AG10803 (cell line): ENCODE measurements around the gene ITPR2.

Source experiments
- DNase-seq: peaks from one replicate; pipeline ENCODE4 v3.0.0; 2010; ENCODE audit warnings: low read depth
- H3K4me3 ChIP-seq: 2 replicates; pipeline ENCODE4 v1.5.1; 2011; ENCODE audit warnings: mild to moderate bottlenecking, low read length, control low read depth
- CTCF ChIP-seq: conservative IDR thresholded peaks from 2 replicates; pipeline ENCODE4 v1.5.1; 2011; ENCODE audit warnings: mild to moderate bottlenecking, low read length, control low read depth, inconsistent platforms

ITPR2 gene

DNA sequence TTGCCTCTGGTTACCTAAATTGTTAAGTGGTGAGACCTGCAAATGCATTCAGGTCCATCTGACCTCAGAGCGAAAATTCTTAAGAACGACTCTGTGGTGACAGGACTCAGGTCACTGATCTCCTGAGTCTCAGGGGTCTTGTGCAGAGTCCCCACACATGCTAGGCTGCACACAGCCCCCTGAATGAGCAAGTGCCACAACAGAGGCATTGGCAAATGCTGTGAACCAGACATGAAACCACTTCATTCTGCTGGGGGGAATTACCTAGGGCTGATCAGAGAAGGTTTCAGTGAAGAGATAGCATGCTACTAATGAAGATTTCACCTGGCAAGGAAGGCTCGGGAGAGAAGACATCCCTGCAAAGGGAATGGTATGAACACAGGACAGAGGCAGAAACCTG lies 281.6 kb downstream of the ITPR2 start:
- no peak for DNase-seq
- no peak for TF ChIP-seq CTCF
- H3K4me3 ChIP-seq = no peak overlapping the region

DNA sequence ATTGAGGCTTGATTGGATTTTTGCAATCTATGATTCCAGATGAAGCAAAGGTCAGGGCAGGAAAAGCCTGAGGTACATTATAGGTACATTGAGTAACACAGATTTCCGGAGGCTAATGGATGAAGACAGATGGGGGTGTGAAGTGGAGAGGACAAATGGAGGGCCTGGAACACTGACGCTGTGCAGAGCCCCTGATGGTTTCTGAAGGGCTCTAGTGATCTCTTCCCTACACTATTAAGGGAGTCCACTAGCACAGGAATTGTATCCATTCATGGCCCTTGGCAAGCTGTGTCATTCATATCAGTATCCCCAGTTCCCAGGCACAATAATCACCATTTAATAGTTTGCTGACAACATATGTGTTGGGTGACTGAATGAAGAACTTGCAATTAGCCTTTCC lies 284.8 kb downstream of the ITPR2 start:
- TF ChIP-seq CTCF = no peak
- no peak for DNase-seq
- no peak overlapping the region for H3K4me3 ChIP-seq

DNA sequence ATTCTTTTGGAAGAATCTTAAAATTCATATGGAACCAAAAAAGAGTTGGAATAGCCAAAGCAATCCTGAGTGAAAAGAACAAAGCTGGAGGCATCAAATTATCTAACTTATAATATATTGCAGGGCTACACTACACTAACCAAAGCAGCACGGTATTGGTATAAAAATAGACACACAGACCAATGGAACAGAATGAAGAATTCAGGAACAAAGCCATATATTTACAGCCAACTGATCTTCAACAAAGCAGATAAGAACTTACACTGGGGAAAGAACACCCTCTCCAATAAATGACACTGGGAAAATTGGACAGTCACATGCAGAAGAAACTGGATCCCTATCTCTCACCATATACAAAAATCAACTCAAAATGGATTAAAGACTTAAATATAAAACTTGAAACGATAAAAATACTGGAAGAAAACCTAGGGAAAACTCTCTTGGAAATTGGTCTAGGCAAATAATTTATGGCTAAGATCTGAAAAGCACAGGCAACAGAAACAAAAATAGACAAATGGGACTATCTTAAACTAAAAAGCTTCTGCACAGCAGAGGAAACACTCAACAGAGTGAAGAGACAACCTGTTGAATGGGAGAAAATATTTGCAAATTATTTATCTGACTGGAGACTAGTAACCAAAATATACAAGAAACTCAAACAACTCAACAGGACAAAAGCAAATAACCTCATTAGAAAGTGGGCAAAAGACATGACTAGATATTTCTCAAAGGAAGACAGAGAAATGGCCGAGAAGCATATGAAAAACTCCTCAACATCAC lies 286.3 kb downstream of the ITPR2 start:
- no peak for TF ChIP-seq CTCF
- no peak for DNase-seq
- H3K4me3 ChIP-seq = no peak overlapping the region

GRCh38 chr12:26539131-26539530 lies 293.9 kb downstream of the ITPR2 start:
- no peak for TF ChIP-seq CTCF
- no peak overlapping the region for H3K4me3 ChIP-seq
- DNase-seq = no peak

DNA sequence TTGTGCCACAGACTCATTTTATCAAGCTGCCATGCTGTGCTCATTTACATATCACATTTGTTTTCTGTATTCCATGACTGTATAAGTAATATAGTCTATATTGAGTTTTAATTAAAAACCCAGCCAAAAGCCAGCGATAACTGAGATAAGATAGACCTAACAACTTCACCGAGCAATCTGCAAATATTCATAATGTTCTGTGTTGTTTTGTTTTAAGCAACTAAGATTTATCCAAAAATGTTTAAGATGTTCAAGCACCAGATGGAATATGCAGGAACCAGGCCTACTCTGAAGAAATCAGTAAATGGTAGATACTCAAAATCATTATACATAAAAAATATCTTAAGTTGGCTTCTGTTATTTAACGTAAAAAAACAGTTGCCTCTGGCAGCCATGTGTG lies 295.3 kb downstream of the ITPR2 start:
- DNase-seq = no peak
- H3K4me3 ChIP-seq = no peak overlapping the region
- no peak for TF ChIP-seq CTCF

DNA sequence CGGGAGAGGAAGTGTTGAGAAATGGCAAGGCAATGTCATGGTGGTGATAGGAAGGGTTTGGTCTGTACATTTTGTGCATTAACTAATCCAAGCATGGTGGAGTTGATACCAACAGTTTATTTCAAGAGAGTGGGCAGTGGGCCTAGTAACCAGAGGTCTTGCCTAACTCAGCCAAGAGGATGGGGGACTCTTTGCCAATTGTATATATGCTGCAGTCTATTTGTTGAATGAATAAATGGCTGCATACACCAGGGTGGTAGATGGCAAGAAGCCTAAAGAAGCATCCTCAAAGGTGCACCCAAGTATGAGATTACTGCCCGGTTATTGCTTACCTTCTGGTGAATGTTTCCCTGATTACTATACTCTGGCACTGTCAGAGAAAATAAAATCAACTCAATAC lies 295.9 kb downstream of the ITPR2 start:
- no peak overlapping the region for H3K4me3 ChIP-seq
- no peak for TF ChIP-seq CTCF
- no peak for DNase-seq

DNA sequence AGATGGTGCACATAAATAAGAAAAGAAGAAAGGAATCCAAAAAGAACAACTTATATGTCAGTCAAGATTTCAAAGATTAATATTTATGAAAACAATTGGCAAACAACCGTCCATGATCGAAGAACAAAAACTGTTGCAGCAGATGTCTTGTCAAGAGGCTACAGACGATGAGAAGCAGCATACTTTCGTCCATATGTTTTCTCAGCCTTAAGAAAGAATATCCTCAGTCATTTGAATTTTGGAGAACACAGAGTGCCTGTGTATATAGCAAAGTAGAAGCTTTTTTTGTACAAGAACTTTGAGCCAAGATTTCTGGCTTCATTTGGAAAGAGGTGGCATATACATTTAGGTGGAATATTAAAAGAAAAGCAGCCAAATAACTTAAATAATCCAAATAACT lies 297.2 kb downstream of the ITPR2 start:
- no peak overlapping the region for H3K4me3 ChIP-seq
- DNase-seq = no peak
- TF ChIP-seq CTCF = no peak
